OCI-LY1 (cell line): ENCODE results near the gene NAA80.

Experiments
- H2AFZ ChIP-seq: fragments of 200-600 bp; sonication (generic), shearing (Covaris generic); 2 replicates; pipeline ENCODE4 v1.6.0; 2014; ENCODE audit warnings: antibody characterized with exemption, mild to moderate bottlenecking, low read length
- H3F3A ChIP-seq: fragments of 200-600 bp; sonication (generic), shearing (Covaris generic); 2 replicates; pipeline ENCODE4 v1.6.0; 2014; ENCODE audit warnings: mild to moderate bottlenecking, antibody characterized with exemption, low read length, moderate library complexity; ENCODE audit not compliant: insufficient read depth
- H3K27ac ChIP-seq: fragments of 200-600 bp; sonication (generic); 2 replicates; pipeline ENCODE4 v1.5.1; 2014; ENCODE audit warnings: low read length, mixed run types, mild to moderate bottlenecking, low read depth; ENCODE audit not compliant: poor library complexity, severe bottlenecking
- H3K27me3 ChIP-seq: fragments of 200-600 bp; sonication (generic); 2 replicates; pipeline ENCODE4 v1.6.0; 2014; ENCODE audit warnings: antibody characterized with exemption, mild to moderate bottlenecking, low read length, moderate library complexity; ENCODE audit not compliant: insufficient read depth
- H3K36me3 ChIP-seq: fragments of 200-600 bp; sonication (generic); 2 replicates; pipeline ENCODE4 v1.6.1; 2014; ENCODE audit warnings: mild to moderate bottlenecking, antibody characterized with exemption, low read length, moderate library complexity, mixed read lengths; ENCODE audit not compliant: insufficient read depth
- H3K4me1 ChIP-seq: fragments of 200-600 bp; sonication (generic); 2 replicates; pipeline ENCODE4 v1.5.1; 2014; ENCODE audit warnings: mild to moderate bottlenecking, low read length, moderate library complexity; ENCODE audit not compliant: insufficient read depth, severe bottlenecking
- H3K4me2 ChIP-seq: fragments of 200-600 bp; sonication (generic), shearing (Covaris generic); 2 replicates; pipeline ENCODE4 v1.6.1; 2014; ENCODE audit warnings: low read length
- H3K4me3 ChIP-seq: fragments of 200-600 bp; sonication (generic); 2 replicates; pipeline ENCODE4 v1.5.1; 2014; ENCODE audit warnings: low read length, low read depth, mild to moderate bottlenecking, mixed read lengths; ENCODE audit not compliant: poor library complexity, severe bottlenecking
- H3K79me2 ChIP-seq: fragments of 200-600 bp; shearing (Covaris generic); 2 replicates; pipeline ENCODE4 v1.6.1; 2016; ENCODE audit warnings: mixed run types, low read length, mixed read lengths; ENCODE audit not compliant: insufficient read depth
- H3K9ac ChIP-seq: fragments of 200-600 bp; sonication (generic), shearing (Covaris generic); 2 replicates; pipeline ENCODE4 v1.6.1; 2014; ENCODE audit warnings: mild to moderate bottlenecking, low read length, mixed read lengths
- H3K9me2 ChIP-seq: fragments of 200-600 bp; sonication (generic), shearing (Covaris generic); 2 replicates; pipeline ENCODE4 v1.6.1; 2014; ENCODE audit warnings: low read depth, mild to moderate bottlenecking, low read length, mixed read lengths
- H3K9me3 ChIP-seq: fragments of 200-600 bp; shearing (Covaris generic); 2 replicates; pipeline ENCODE4 v1.6.1; 2014; ENCODE audit warnings: low read length, mixed read lengths
- H4K20me1 ChIP-seq: fragments of 200-600 bp; sonication (generic), shearing (Covaris generic); 2 replicates; pipeline ENCODE4 v1.6.0; 2016; ENCODE audit warnings: mild to moderate bottlenecking, low read length; ENCODE audit not compliant: insufficient read depth
- EZH2 ChIP-seq: fragments of 200-600 bp; sonication (generic), shearing (Covaris generic); IDR thresholded peaks from 2 replicates; pipeline ENCODE4 v1.8.0; 2017; ENCODE audit warnings: borderline replicate concordance, mixed run types, mild to moderate bottlenecking, antibody characterized with exemption, low read length, moderate library complexity, mixed read lengths
- TF ChIP-seq, protein P1 (sequence below): fragments of 200-600 bp; sonication (generic), shearing (Covaris generic); IDR thresholded peaks from 2 replicates; pipeline ENCODE4 v1.5.1; 2017; ENCODE audit warnings: mild to moderate bottlenecking, antibody characterized with exemption, low read length, moderate library complexity, mixed read lengths

The NAA80 gene

DNA sequence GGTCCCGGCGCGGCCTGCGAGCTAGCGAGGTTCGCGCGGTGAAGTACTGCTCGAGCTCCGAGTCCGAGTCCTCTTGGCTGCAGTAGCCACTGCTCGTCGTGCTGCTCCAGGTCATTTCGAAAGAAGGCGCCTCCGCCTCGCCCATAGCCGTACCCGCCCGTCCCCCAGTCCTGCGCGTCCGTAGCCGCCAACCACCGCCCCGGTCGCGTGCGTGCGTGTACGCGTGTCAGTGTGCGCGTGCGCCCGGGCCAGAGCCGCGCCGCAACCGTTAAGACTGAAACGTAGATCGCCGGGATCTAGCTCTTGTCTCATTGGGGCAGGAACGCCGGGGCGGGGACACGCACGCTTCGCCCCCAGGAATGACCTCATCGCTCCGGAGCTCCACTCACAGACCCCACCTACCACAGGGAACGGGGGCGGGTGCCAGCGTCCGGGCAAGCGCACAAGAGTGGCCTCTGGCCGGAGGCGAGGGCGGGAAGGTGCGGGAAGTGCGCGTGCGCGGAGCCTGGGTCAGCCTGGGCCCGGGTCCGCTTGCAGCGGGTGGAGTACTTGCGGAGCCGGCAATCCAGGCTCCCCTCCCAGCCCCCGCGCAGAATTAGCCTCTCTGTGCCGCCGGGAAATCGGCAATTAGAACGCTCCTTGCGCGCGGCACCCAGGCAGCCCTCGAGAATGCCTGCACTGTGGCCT is 38.1 kb upstream of the NAA80 start:
- Histone ChIP-seq H3K79me2 (peaks cover 32% of the 10 kb centered on the region), H2AFZ (no peak overlapping the region), H3K27ac (peak overlapping the region; percentile 89), H3K4me2 (peak overlapping the region; percentile 97), H3K9me3 (no peaks in the 10 kb centered on the region), H3K9ac (peak overlapping the region; percentile 96), H3K9me2 (no peaks in the 10 kb centered on the region), H3K27me3 (no peaks in the 10 kb centered on the region), H3F3A (0 out of 2 replicates have a peak, but pooled peaks cover 5% of the 10 kb centered on the region), H3K36me3 (peaks cover 18% of the 10 kb centered on the region; the same call in 1 of the 2 replicates), H3K4me3 (peak overlapping the region; percentile 88), H4K20me1 (no peaks in the 10 kb centered on the region), H3K4me1 (peaks cover 68% of the 10 kb centered on the region)
- TF ChIP-seq EZH2 = no peak

DNA sequence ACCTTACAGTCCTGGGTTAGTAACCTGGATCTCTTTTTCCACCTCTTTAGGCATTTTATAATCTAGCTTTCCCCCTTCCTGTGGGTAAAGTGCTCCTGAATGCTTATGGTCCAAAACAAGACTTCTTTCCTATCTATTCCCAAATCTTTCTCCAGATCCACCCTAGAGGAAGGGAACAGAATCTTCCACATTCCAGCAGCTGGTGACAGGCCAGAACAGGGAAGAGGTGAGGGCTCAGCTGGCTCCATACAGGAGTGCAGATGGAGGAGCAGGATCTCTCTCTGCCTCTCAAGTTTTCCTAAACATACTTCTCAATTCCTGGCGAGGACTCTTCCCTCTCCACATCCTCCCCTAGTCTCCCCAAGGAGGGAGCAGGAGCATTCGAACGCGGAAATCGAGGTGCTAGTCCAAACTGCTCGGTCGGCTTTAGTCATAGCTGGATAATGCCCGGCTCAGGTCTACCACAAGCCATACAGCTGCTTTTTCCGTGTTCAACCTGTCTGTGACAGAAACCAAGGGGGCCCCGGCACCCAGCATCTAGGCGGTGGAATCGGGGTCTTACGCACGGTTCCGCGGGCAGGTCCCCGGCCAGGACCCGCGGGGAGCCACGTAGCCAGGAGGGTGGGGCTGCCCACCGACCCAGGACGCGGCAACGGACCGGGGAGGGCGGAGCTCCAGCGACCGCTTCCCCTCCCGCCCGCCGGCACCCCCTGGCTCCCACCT is 37.4 kb upstream of the NAA80 start:
- H3K27ac ChIP-seq = peak overlapping the region; percentile 75
- H3K36me3 ChIP-seq = peaks cover 26% of the 10 kb centered on the region
- H3K9me2 ChIP-seq = no peaks in the 10 kb centered on the region
- H3K27me3 ChIP-seq = no peaks in the 10 kb centered on the region
- H3K9me3 ChIP-seq = no peaks in the 10 kb centered on the region
- H3K79me2 ChIP-seq = peaks cover 32% of the 10 kb centered on the region
- peaks cover 68% of the 10 kb centered on the region for H3K4me1 ChIP-seq
- peak overlapping the region; percentile 96 for H3K9ac ChIP-seq
- peak overlapping the region; percentile 88 for H3K4me3 ChIP-seq
- no peaks in the 10 kb centered on the region for H4K20me1 ChIP-seq
- peak overlapping the region; percentile 86 for H3K4me2 ChIP-seq
- H3F3A ChIP-seq = 0 out of 2 replicates have a peak, but pooled peaks cover 5% of the 10 kb centered on the region
- H2AFZ ChIP-seq = no peak overlapping the region
- TF ChIP-seq, protein P1, sequence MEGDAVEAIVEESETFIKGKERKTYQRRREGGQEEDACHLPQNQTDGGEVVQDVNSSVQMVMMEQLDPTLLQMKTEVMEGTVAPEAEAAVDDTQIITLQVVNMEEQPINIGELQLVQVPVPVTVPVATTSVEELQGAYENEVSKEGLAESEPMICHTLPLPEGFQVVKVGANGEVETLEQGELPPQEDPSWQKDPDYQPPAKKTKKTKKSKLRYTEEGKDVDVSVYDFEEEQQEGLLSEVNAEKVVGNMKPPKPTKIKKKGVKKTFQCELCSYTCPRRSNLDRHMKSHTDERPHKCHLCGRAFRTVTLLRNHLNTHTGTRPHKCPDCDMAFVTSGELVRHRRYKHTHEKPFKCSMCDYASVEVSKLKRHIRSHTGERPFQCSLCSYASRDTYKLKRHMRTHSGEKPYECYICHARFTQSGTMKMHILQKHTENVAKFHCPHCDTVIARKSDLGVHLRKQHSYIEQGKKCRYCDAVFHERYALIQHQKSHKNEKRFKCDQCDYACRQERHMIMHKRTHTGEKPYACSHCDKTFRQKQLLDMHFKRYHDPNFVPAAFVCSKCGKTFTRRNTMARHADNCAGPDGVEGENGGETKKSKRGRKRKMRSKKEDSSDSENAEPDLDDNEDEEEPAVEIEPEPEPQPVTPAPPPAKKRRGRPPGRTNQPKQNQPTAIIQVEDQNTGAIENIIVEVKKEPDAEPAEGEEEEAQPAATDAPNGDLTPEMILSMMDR = no peak
- no peak for TF ChIP-seq EZH2

DNA sequence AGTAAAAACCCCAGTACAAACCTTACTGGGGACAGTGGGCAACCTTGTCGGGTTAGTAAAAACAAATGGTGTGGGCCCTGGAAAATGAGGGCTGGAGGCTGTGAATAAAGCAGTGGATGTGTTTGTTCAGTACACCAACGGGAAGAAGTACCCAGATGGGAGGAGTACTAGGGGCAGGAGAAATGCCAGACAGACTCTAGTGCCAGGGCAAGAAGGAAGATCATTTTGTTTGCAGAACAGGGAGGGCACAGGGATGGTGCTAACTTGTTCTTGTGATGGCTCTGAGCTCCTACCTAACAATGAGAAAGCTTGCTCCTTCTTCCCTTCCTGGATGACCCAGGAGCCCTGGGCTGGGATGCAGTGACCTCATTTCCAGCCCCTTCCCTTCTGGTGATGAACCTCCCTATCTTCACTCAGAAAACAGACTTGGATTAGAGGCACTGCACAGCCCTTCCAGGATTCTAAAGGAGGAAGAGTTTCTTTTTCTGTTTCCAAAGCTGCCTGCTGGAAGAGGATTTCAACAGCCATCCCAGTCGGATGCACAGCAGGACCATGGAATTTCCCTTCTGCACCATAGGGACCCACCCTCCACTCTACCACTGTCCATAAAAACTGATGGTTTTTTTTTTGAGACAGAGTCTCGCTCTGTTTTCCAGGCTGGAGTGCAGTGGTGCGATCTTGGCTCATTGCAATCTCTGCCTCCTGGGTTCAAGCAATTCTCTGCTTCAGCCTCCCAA is 35.3 kb upstream of the NAA80 start:
- H3K9ac ChIP-seq = peak overlapping the region; percentile 36; the same call in 1 of the 2 replicates
- peak overlapping the region; percentile 19 for H3K27ac ChIP-seq
- no peak overlapping the region for H2AFZ ChIP-seq
- no peak for TF ChIP-seq EZH2
- TF ChIP-seq, protein P1 = no peak
- H3K27me3 ChIP-seq = no peaks in the 10 kb centered on the region
- H3F3A ChIP-seq = 0 out of 2 replicates have a peak, but pooled peaks cover 5% of the 10 kb centered on the region
- peaks cover 50% of the 10 kb centered on the region for H3K4me1 ChIP-seq
- peak overlapping the region; percentile 55 for H3K4me2 ChIP-seq
- no peaks in the 10 kb centered on the region for H3K9me3 ChIP-seq
- H3K4me3 ChIP-seq = no peak overlapping the region
- peaks cover 32% of the 10 kb centered on the region for H3K79me2 ChIP-seq
- H4K20me1 ChIP-seq = no peaks in the 10 kb centered on the region
- H3K9me2 ChIP-seq = no peaks in the 10 kb centered on the region
- H3K36me3 ChIP-seq = peaks cover 47% of the 10 kb centered on the region
